Colonic mucosa (tissue), 4 donors: ENCODE data around the gene ZMYM2. TPM values are rescaled to one million over a fixed set of nuclear protein-coding genes. Genes with fewer than 3 reads are reported as not detected.
A peak's percentile ranks its signal among the peaks of the same experiment; 100 is the strongest.

Experiments
- DNase-seq: peaks from one replicate; pipeline ENCODE4 v3.0.0-alpha.2; 2020
- H3K27ac ChIP-seq: fragments of 200-600 bp; one replicate; pipeline ENCODE4 v1.8.0; 2021
- H3K27me3 ChIP-seq: fragments of 200-600 bp; one replicate; pipeline ENCODE4 v1.8.0; 2021
- H3K36me3 ChIP-seq: fragments of 200-600 bp; one replicate; pipeline ENCODE4 v1.8.0; 2021
- H3K4me1 ChIP-seq: fragments of 200-600 bp; one replicate; pipeline ENCODE4 v1.8.0; 2021; ENCODE audit warnings: mild to moderate bottlenecking
- H3K4me3 ChIP-seq: fragments of 200-600 bp; one replicate; pipeline ENCODE4 v1.8.0; 2021
- H3K9ac ChIP-seq, 2 donors: one replicate each; pipeline ENCODE4 v1.7.0; 2013; ENCODE audit warnings: control low read depth in 2 of 2, low read depth in 2 of 2, low read length in 2 of 2
- H3K9me3 ChIP-seq: fragments of 200-600 bp; one replicate; pipeline ENCODE4 v1.8.0; 2021
- intact Hi-C: fragments of 100-400 bp; cut with DNase I; formaldehyde crosslinking; loops from one replicate; pipeline ENCODE4 v1.14.1; 2022
- total RNA-seq, 2 donors: library from RNA; stranded (reverse); fragmentation: NEBNext Ultra II Directional in 1 of 2; extraction: Animal tissue kit (Norgen Biotek cat#: 25700) in 1 of 2; gene quantifications; one replicate each; pipeline ENCODE4 v1.2.1, GENCODE V29; 2021
- TF ChIP-seq, protein P1 (sequence below): fragments of 200-600 bp; IDR thresholded peaks from one replicate; pipeline ENCODE4 v1.8.0; 2022; ENCODE audit warnings: antibody characterized with exemption, mild to moderate bottlenecking
- donor health status: healthy.
- donor health status: DM: no; HTN: no; CAD: no.
- donor health status: DM: no; HTN: no; CAD: no.

Gene ZMYM2
- total RNA-seq, 2 donors from 2014 or later, result 47.6 to 70.1 TPM

DNA sequence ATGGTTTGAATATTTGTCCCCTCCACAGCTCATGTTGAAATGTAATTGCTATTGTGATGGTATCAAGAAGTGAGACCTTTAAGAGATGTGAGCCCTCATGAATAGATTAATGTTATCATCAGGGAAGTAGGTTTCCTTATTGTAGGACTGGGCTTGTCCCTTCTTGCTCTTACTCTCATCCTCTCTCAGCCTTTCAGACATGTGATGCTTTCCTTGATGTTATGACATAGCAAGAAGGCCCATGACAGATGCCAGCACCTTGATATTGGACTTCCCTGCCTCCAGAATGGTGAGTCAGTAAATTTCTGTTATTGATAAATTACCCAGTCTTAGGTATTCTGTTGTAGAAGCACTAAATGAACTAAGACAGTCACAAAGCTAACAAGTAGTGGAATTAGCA, 5.7 kb upstream of the ZMYM2 start:
- H3K4me3 ChIP-seq, result no peak overlapping the region
- intact Hi-C loops, result no loop called here
- H3K27me3 ChIP-seq, result no peaks in the 10 kb centered on the region
- TF ChIP-seq, protein P1, sequence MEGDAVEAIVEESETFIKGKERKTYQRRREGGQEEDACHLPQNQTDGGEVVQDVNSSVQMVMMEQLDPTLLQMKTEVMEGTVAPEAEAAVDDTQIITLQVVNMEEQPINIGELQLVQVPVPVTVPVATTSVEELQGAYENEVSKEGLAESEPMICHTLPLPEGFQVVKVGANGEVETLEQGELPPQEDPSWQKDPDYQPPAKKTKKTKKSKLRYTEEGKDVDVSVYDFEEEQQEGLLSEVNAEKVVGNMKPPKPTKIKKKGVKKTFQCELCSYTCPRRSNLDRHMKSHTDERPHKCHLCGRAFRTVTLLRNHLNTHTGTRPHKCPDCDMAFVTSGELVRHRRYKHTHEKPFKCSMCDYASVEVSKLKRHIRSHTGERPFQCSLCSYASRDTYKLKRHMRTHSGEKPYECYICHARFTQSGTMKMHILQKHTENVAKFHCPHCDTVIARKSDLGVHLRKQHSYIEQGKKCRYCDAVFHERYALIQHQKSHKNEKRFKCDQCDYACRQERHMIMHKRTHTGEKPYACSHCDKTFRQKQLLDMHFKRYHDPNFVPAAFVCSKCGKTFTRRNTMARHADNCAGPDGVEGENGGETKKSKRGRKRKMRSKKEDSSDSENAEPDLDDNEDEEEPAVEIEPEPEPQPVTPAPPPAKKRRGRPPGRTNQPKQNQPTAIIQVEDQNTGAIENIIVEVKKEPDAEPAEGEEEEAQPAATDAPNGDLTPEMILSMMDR, result no peak
- H3K4me1 ChIP-seq, result no peaks in the 10 kb centered on the region
- H3K36me3 ChIP-seq, result no peaks in the 10 kb centered on the region
- DNase-seq, result no peak
- no peaks in the 10 kb centered on the region for H3K9me3 ChIP-seq
- no peak overlapping the region for H3K27ac ChIP-seq
- no peak overlapping the region for H3K9ac ChIP-seq

DNA sequence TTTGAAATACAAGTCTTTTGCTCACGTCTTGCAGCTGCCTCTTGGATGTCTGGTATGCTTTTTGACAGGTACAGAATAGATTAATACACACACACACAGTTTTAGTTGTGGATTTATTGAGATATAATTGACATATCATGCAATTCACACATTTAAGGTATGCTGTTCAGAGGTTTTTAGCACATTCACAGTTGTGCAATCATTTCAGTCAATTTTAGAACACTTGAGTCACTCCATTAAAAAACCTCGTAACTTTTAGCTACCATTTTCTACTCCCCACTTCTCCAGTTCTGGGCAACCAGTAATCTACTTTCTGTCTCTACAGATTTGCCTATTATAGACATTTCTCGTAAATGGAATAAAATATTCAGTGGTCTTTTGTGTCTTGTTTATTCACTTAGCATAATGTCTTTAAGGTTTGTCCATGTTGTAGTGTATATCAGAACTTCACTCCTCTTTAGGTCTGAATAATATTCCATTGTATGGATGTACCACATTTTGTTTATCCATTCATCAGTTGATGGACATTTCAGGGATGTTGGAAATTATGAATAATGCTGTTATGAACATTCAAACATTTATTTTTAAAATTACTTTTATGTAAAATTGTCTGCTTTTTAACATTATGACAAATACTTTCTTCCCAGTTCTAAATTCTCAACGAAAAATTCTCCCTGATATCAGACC, 2.5 kb upstream of the ZMYM2 start:
- no peak for DNase-seq
- Histone ChIP-seq H3K4me3 (no peak overlapping the region), H3K27me3 (no peaks in the 10 kb centered on the region), H3K36me3 (no peaks in the 10 kb centered on the region), H3K9me3 (no peaks in the 10 kb centered on the region), H3K4me1 (peaks cover 7% of the 10 kb centered on the region), H3K9ac (no peak overlapping the region), H3K27ac (no peak overlapping the region)
- intact Hi-C loops, result loop anchor here (5.0 kb wide), 1 partner anchor 94 kb away; the partner anchor contains the start of gene ZMYM5
- TF ChIP-seq, protein P1, result no peak

DNA sequence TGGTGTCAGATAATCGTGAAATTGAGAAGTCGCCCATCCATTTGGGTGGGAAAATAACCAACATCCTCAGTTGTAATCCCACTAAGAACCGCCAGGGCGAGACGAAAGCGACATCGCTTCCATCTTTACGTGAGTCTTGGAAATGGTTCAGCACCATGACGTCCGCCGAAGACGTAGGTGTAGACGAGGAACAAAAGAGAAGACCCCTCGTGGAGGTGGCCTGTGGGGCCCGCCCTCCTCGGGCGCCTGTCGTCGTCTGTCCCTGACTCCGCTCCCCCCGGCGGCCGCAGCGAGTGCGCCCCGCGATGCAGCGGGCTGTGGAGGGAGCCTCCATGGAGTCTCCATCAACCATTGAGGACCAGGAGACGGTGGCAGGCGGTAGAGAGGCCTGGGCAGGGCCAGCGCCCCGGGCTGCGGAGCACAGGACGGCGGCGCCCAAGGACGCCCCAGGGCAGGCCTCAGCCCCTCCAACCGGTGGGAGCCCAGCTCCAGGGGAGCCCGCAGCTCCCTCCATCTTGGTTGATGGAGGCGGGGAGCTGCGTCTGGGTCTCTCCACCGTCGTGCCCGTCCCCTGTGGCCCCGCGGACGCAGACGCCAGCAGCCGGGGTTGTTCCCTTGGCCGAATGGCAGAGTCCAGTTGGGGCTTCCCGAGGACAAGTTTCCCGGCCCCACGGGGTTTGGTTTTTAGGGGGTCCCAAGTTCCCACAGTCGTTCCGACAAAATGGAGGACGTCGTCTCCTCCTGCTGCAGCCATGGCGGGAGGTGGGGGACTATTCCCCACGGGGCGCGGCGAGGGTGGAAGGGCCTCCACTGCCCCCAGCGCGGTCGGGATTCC, 990 bp upstream of the ZMYM2 start:
- intact Hi-C loops, result loop anchor here (5.0 kb wide), 1 partner anchor 95 kb away; the partner anchor contains the start of gene ZMYM5
- Histone ChIP-seq H3K4me3 (peak overlapping the region; percentile 76), H3K27me3 (no peaks in the 10 kb centered on the region), H3K4me1 (peaks cover 7% of the 10 kb centered on the region), H3K9me3 (no peaks in the 10 kb centered on the region), H3K27ac (peak overlapping the region; percentile 98), H3K9ac (peak overlapping the region; percentile 58 to 96), H3K36me3 (no peaks in the 10 kb centered on the region)
- DNase-seq, result peak; percentile 80
- TF ChIP-seq, protein P1, result peak; percentile 82

DNA sequence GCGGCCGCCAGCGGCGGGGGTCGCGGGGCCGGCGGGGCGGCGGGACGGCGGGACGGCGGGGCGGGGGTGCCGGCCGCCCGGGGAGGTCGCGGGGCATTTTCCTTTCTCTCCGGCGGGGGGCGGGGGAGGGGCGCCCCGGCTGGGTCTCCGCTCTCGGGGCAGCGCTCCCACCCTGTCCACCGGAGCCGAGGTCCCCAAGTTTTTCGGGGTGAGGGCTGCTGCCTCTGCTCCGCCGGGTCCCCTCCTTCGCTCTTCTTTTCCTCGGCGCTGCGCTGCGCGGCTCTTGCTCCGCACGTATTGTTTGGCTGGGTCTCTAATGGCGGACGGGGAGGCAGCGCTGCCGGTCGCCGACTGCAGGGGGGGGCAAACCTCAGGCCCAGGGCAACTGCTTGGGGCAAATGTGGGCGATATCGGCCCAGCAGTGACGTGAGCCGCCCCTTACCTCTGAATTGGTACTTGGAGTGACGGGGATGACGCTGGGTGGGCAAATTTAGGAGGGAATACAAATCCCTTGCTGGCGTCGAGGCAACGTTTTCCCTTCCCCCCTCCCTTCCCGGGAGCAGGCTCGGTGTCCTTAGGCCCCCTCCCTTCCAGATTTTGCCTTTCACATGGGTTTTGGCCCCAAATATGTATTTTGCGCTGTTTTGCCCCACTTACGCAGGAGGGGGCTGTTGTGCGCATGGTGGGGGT, 759 bp downstream of the ZMYM2 start:
- intact Hi-C loops, result loop anchor here (5.0 kb wide), 1 partner anchor 97 kb away; the partner anchor contains the start of gene ZMYM5
- Histone ChIP-seq H3K4me1 (peaks cover 7% of the 10 kb centered on the region), H3K9ac (peak overlapping the region; percentile 92 to 97), H3K36me3 (no peaks in the 10 kb centered on the region), H3K9me3 (no peaks in the 10 kb centered on the region), H3K27ac (peak overlapping the region; percentile 98), H3K27me3 (no peaks in the 10 kb centered on the region), H3K4me3 (peak overlapping the region; percentile 76)
- TF ChIP-seq, protein P1, result no peak
- DNase-seq, result peak; percentile 63
